GM21576 (cell line): Measurements from ENCODE around the gene L1CAM.

Experiments
- ATAC-seq: cut with Tn5 transposase; IDR thresholded peaks from one replicate; pipeline ENCODE4 v1.9.1; 2021; ENCODE audit warnings: mild to moderate bottlenecking, moderate library complexity; ENCODE audit not compliant: unreplicated experiment

Gene L1CAM, protein sequence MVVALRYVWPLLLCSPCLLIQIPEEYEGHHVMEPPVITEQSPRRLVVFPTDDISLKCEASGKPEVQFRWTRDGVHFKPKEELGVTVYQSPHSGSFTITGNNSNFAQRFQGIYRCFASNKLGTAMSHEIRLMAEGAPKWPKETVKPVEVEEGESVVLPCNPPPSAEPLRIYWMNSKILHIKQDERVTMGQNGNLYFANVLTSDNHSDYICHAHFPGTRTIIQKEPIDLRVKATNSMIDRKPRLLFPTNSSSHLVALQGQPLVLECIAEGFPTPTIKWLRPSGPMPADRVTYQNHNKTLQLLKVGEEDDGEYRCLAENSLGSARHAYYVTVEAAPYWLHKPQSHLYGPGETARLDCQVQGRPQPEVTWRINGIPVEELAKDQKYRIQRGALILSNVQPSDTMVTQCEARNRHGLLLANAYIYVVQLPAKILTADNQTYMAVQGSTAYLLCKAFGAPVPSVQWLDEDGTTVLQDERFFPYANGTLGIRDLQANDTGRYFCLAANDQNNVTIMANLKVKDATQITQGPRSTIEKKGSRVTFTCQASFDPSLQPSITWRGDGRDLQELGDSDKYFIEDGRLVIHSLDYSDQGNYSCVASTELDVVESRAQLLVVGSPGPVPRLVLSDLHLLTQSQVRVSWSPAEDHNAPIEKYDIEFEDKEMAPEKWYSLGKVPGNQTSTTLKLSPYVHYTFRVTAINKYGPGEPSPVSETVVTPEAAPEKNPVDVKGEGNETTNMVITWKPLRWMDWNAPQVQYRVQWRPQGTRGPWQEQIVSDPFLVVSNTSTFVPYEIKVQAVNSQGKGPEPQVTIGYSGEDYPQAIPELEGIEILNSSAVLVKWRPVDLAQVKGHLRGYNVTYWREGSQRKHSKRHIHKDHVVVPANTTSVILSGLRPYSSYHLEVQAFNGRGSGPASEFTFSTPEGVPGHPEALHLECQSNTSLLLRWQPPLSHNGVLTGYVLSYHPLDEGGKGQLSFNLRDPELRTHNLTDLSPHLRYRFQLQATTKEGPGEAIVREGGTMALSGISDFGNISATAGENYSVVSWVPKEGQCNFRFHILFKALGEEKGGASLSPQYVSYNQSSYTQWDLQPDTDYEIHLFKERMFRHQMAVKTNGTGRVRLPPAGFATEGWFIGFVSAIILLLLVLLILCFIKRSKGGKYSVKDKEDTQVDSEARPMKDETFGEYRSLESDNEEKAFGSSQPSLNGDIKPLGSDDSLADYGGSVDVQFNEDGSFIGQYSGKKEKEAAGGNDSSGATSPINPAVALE

DNA sequence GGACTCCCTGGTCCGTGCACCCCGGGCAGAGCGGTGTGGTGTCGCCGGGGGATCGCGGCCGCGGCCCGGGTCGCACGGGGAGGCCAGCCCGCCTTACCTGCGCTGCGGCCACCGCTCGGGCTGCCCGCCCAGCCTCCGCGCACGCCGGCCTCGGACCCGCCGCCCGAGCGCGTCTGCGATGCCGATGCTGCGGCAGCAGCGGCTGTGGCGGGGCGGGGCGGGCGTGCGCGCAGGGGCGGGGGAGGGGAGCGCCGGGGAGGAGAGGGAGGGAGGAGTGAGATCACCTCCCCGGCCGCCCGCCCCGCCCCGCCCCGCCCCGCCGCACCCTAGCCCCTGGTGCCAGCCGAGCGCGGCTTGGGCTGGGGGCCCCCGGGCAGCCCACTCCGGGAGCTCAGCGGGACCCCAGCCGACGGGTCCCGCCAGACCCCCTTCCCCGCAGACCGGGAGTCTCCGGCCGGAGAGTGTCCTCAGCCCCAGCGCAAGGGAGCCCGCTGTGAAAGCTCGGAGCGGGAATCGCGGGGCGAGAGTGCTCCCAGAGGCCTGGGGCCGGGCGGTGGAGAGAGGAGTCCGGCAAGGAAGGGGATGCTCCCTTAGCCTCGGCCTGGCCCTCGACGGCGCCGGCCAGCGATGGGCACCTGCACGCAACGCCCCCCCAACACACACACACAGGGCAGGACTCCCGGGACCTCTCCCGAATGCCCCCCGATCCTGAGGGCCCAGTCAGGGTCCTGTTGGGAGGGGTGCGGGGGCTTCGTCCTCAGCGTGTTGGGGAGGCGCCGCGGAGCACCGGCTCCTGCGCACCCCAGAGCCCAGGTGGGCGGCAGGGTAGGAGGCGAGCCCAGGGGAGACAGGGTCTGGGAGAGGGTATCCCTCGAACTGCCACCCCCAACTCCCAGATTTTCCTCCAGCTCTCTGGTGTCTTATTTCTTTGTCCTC is at the start of gene L1CAM:
Gene L1CAM (minus strand): TSS at position 206 of the 936 bp plus-strand sequence. CDS start 10,337 bp downstream, outside the sequence.
- no peak for ATAC-seq

DNA sequence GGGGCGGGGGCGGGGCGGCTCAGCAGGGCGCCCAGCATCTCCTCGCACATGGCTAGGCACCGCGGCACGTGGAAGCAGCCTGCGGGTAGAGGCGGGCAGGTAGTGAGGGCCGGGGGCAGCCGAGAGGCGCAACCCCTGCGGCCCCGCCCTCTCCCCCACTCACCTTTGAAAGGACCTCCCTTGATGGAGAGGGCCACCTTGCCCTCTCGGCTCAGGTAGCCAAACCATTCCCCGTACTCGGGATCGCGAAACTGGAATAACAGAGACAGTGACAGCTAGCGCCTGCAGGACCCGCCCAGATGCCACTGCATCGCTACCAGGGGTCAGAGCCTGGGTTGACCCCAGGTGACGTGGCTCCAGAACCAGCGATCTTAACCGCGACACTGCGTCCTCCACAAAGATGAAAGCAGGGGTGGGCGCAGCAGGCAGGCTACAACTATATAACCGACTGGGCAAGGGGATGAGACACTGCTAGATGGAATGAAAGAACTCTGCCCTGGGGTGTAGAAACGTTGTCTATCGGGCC is 49.4 kb upstream of the L1CAM start:
- no peak for ATAC-seq

DNA sequence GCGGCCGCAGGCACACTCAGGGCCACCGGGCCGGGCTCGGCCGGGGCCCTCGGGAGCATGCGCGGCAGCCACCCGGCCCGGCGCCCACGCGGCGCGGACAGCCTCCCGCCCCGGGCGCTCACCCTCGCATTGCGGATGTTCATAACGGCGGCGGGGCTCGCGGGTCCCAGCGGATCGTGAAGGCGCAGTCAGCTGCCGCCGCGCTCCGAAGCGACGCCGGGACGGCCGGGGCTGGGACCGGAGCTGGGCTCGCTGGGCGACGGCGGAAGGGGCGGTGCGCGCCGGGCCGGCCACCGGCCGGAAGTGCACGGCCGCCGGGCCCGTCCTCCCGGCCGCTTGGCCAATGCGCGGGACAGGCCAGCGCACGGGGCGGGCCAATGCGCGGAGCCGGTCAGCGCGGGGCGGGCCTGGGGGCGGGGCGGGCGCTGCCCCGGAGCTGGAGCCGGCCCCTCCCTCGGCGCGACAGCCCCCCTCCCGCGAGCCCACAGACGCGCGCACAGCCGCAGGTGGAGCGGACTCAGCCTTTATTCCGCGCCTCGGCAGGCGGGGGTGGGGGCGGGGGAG is 48.9 kb upstream of the L1CAM start, which contains the start of gene NAA10:
Gene NAA10 (minus strand): TSS at position 276 of the 564 bp plus-strand sequence. CDS start 133 bp downstream, at position 143.
- peak; percentile 87 for ATAC-seq

DNA sequence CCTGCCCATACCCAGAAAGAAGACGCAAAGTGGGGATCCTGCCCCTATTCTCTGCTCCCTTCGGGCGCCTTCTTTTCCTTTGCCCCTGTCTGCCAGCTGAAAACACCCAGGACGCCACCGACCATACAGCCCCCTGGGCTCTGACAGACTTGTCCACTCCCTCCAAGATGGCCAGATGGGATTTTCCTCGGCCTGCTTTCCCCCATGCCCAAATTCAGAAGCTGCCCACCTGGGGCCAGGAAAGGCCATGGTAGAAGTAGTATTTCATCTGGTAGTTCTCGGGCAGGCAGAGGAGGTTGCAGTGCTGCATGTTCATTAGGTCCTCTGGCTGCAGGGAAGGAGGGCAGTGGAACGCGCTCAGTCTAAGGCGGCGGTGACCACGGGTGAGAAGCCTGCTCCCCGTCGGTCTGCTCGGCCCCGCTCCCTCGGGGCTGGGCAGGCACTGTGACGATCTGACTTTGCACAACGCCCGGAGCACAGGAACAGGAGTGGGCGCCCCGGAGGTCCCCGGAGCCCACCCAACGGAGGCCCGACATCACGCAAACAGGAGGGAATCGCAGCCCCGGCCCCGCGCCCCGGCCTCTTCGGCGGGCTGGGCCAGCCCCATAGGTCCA is 48.3 kb upstream of the L1CAM start:
- peak; percentile 4 for ATAC-seq

DNA sequence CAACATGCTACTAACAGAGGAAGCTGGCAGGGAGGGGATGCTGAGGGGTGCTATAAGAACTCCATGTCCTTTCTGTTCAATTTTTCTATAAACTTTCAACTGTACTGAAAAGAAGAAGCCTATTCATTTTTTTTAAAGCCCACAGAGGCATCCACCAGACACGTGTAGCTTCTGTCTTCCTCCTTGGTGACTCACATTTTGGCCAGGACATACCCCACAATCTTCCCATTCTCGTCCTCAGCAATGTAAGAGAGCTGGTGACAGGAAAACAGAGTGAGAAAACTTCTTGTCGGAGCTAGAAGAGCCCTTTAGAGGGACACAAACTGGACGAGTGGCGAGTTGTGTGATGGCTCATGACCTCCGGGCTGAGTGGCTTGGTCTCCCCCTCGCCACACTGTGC is 47.8 kb upstream of the L1CAM start:
- no peak for ATAC-seq

DNA sequence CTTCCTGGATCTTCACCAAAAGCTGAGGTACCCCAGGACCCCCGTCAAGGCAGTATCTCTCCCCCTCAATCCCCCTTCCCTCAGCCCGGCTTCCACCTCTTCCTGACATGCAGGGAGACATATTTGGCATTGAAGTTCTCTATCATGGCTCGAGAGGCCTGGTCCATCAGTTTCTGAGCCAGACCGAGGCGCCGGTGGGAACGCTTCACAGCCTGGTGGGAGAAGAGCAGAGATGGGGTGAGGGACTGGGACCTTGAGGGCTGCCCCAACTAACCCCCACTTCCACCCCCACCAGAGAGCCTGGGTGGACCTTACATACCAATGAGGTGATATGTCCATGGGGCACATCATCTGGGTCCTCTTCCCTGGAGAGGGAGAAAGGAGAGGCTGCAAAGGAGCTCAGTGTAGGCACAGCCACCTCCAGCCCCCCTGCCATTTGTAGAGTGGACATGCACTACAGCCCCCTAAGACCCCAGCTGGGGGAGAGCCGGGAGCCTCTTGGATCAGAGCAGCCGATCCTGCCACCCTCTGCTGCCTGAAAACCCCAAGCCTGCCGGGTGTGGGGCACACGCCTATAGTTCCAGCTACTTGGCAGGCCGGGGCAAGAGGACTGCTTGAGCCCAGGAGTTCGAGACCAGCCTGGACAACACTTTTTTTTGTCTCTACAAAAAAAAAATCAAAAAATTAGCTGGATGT is 46.4 kb upstream of the L1CAM start:
- ATAC-seq: no peak

DNA sequence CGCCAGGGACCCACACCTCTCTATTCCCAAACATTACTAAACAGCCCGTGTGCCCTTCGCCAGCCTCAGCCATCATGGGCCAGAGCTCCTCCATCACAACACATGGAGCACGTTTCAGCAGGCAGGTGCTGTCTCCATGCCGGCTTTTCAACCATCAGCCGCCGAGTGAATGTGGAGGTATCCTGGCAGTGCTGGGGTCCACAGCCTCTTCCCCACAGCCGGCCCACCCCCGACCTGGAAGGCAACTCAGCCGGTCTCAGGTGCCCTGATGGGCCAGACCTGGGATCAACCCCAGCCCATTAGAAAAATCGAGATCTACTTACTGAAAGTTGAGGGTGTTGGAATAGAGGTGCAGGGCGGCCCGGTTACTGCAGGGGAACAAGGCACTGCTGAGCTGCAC is 45.8 kb upstream of the L1CAM start:
- no peak for ATAC-seq

DNA sequence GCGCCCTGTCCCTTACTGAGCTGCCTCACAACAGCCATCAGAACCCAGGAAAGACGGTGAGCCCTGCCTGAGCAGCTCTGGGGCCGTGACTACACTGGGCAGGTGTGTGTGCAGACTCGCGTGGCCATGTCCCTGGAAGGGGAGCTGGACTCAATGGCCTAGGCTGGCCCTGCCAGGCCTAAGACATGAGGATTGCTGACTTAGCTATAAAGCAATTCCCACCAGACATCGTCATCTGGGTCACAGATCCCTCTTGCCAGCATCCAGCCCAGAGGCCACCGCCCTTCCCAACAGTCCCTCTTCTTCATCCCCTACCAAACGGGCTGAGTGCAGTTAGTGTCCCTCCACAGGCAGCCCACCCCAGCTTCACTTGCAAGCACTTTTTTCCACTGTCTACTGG is 45.2 kb upstream of the L1CAM start:
- no peak for ATAC-seq

DNA sequence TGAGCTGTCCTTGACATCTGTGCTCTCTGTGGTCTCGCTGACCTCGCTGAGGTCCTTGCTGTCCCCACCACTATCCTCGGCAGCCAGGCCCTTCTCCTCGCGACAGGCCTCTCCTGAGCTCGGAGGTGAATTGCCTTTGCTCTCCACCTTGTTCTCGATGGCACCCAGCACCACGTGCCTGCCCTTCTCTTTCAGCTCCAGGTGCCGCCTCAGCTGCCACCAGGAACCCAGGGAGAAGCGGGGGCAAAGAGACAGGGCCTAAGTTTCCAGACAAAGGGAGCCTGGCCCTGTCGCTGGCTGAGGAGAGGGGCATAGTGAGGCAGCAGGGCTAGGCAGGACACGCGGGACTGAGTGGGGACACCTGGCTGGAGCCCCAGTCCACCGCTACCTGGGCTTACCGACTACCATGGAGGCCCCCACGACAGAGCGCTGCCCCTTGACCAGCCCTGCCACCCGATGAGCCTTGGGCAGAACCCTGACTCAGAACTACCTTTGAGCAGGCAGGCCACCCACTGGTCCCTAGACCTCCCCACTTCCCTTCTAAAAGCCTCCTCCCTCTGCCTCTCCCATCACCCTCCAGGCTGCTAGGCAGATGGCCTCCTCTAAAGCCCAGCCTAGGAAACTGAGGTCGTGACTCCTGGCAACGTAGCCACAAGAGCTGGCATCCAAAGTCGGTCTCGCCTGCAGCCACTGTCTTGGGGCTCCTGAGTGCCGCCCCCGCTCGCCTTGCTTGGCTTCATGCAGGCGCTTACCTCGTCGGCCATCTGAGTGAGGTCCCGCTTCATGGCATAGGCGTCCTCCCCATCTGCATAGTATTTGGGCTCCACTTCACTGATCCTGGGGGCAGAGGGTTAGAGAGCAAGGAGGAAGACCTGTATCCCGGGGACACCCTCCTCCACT is 44.3 kb upstream of the L1CAM start:
- ATAC-seq: no peak

DNA sequence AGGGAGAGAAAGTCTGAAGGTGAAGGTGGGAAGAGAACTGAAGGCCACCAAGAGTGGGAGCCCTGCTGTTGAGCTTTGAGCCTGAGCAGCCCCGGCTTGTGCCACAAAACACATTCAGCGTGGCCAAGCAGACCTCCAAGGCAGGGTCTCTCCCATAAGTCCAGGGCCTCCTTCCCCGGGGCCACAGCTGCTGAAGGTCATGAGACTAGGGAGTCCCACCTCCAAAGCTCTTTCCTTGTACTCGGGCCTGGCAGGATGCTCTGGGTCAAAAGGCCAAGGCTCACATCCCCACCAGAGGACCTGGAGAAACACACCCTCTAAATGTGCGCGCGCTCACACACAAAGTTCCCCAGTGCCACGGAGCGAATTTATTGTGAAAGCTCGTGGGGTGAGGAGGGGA is 43.6 kb upstream of the L1CAM start:
- no peak for ATAC-seq

DNA sequence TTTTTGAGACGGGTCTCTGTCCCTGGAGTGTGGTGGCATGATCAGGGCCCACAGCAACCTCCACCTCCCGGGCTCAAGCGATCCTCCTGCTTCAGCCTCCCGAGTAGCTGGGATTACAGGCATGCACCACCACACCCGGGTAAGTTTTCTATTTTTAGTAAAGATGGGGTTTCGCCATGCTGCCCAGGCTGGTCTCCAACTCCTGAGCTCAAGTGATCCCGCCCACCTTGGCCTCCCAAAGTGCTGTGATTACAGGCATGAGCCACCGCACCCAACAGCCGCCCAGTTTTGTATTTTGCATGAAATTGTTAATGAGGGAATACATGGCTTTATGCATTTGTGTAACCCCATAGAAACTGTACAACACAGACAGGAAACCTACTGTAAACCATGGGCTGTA is 42.9 kb upstream of the L1CAM start:
- ATAC-seq: no peak

DNA sequence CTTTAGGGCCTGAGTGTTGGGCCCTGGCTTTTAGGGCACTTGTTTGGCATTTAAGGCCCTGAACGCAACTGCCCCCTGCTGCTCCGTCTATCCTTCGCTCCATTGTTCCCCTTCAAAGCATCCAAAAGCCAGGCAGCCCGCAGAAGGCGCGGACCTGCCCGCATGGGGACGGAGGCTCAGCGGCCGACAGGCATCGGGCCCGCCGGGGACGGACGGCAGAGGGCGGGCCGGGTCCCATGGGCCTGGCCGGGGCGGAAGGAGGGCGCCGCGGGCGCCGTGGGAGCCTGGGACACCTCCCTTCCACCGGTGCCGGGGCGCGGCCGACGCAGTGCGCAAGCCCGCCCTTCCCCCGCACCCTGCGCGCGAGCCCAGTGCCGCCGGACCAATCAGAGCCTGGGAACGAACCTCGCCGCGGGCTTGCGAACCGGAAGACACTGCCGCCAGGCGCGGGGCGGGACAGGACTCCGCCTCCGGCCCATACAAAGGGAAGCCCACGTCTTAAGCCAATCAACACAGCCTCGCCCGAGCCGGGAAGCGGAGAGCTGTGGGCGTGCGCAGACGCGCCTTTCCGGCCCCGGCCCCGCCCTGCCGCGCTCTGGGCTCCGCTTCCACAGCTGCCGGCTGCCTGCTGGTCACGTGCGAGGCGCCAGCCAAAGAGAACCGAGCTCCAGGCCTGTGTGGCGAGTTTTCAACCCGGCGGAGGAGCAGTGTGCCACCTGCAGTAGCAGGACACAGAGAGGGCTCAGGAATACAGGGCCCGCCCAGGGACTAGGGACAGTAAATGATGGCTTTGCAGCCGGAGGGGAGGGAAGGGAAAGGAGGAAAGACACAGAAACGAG is 42.2 kb upstream of the L1CAM start:
- peak; percentile 78 for ATAC-seq

DNA sequence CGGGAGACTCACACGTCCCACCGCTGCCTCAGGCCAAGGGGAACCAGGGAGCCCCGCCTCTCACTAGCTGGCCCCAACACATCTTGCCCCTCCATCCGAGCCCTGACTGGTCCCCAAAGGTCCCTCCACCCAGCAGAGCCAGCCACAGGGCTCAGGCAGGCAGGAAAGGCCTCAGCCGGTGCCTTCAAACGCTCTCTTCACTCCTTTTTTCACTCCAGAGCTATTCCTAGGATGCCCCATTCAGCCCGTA is 41.6 kb upstream of the L1CAM start:
- no peak for ATAC-seq

DNA sequence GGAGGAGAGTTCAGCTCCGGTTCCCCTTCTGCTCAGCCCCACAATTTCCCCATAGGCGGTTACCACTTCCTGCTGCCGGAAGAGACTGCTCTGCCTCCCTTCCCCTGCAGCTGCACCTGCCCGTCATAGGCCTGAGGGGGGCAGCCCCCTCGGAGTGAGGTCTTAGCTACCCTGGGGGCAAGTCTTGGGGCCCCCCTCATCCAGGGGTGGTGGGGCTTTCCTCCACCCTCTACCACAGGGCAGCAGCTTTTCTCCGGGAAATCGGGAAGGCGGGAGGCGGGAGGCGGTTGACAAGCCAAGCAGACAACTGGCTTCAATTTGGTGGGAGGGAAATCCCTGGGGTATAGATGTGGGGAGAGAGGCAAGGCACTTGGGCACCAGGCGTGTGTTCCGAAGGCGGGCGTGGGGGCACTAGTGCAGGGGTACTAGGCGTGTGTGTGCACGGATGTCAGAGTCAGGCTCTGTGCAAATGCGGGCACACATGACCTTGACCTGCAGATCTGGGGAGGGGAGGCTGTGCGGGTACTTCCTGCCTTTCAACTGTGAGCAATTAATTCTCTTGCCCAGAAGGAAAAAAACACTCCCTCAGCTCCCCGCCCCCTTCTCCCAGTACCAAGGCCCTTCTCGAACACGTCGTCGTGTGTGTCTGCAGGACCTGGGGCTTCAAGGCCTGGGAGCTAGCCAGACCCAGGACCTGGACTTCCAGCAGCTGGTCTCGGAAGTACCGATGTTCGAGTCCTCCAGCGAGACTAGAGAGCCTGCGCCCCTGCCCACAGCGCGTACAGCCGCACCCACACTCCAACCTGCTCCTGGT is 41.1 kb upstream of the L1CAM start:
- ATAC-seq: peak; percentile 43

DNA sequence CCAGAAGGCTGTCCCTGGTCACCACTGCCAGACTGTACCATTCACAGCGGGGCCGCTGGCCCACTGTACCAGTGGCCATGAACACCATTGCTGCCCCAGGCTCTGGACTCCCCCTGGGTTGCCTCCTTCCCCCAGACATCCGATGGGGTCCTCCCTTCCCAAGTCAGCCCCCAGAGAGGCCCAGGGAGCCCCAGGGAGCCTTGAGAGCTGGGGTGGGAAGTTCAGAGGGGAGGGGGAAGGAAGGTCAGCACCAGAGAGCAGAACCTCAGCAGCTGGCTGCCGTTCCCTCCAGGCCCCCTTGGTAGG is 40.5 kb upstream of the L1CAM start:
- no peak for ATAC-seq
